Jurkat, Clone E6-1 (cell line): Measurements from ENCODE around the gene MCU.
"Not testable (repeated sequence)": the region's sequence is repeated elsewhere in the genome, so short reads cannot be mapped to it uniquely, and the experiment has no call there.

Experiments
- DNase-seq: peaks from one replicate; pipeline ENCODE4 v3.0.0-alpha.2; 2011; ENCODE audit warnings: low read depth, low spot score
- H3K4me3 ChIP-seq: 2 replicates; pipeline ENCODE4 v1.5.1; 2011; ENCODE audit warnings: mild to moderate bottlenecking, low read length, control low read depth, moderate library complexity

Gene MCU

GRCh38 chr10:72912736-72913135 lies 220.8 kb downstream of the MCU start:
- DNase-seq: no peak
- no peak overlapping the region for H3K4me3 ChIP-seq

- no peak overlapping the region for H3K4me3 ChIP-seq
- no peak for DNase-seq
Measured at GRCh38 chr10:72913287-72913686, 221.3 kb downstream of the MCU start.

- DNase-seq, H3K4me3 ChIP-seq: not testable (repeated sequence)
Measured at GRCh38 chr10:72917201-72917600, 225.3 kb downstream of the MCU start.

GRCh38 chr10:72917803-72918332 lies 225.9 kb downstream of the MCU start:
- H3K4me3 ChIP-seq, DNase-seq: not testable (repeated sequence)

GRCh38 chr10:72918352-72918751 lies 226.4 kb downstream of the MCU start:
- no peak for DNase-seq
- no peak overlapping the region for H3K4me3 ChIP-seq

- not testable (repeated sequence) for DNase-seq, H3K4me3 ChIP-seq
Measured at GRCh38 chr10:72921147-72921683, 229.3 kb downstream of the MCU start.

GRCh38 chr10:72924351-72924750 lies 232.4 kb downstream of the MCU start:
- H3K4me3 ChIP-seq: no peak overlapping the region
- DNase-seq: no peak

- no peak for DNase-seq
- H3K4me3 ChIP-seq: no peak overlapping the region
Measured at GRCh38 chr10:72925951-72926465, 234.1 kb downstream of the MCU start.

- H3K4me3 ChIP-seq: no peak overlapping the region
- DNase-seq: no peak
Measured at GRCh38 chr10:72927485-72927884, 235.5 kb downstream of the MCU start.

- DNase-seq: no peak
- H3K4me3 ChIP-seq: no peak overlapping the region
Measured at GRCh38 chr10:72928798-72929197, 236.9 kb downstream of the MCU start.

GRCh38 chr10:72930276-72930675 lies 238.3 kb downstream of the MCU start:
- no peak overlapping the region for H3K4me3 ChIP-seq
- DNase-seq: no peak

- H3K4me3 ChIP-seq: no peak overlapping the region
- DNase-seq: no peak
Measured at GRCh38 chr10:72932259-72933015, 240.5 kb downstream of the MCU start.

- no peak overlapping the region for H3K4me3 ChIP-seq
- no peak for DNase-seq
Measured at GRCh38 chr10:72935361-72935760, 243.4 kb downstream of the MCU start.
